OCI-LY1 (cell line): ENCODE measurements around the gene STK32C.

ENCODE experiments used
- H2AFZ ChIP-seq: fragments of 200-600 bp; sonication (generic), shearing (Covaris generic); 2 replicates; pipeline ENCODE4 v1.6.0; 2014; ENCODE audit warnings: antibody characterized with exemption, mild to moderate bottlenecking, low read length
- H3F3A ChIP-seq: fragments of 200-600 bp; sonication (generic), shearing (Covaris generic); 2 replicates; pipeline ENCODE4 v1.6.0; 2014; ENCODE audit warnings: mild to moderate bottlenecking, antibody characterized with exemption, low read length, moderate library complexity; ENCODE audit not compliant: insufficient read depth
- H3K27ac ChIP-seq: fragments of 200-600 bp; sonication (generic); 2 replicates; pipeline ENCODE4 v1.5.1; 2014; ENCODE audit warnings: low read length, mixed run types, mild to moderate bottlenecking, low read depth; ENCODE audit not compliant: poor library complexity, severe bottlenecking
- H3K27me3 ChIP-seq: fragments of 200-600 bp; sonication (generic); 2 replicates; pipeline ENCODE4 v1.6.0; 2014; ENCODE audit warnings: antibody characterized with exemption, mild to moderate bottlenecking, low read length, moderate library complexity; ENCODE audit not compliant: insufficient read depth
- H3K36me3 ChIP-seq: fragments of 200-600 bp; sonication (generic); 2 replicates; pipeline ENCODE4 v1.6.1; 2014; ENCODE audit warnings: mild to moderate bottlenecking, antibody characterized with exemption, low read length, moderate library complexity, mixed read lengths; ENCODE audit not compliant: insufficient read depth
- H3K4me1 ChIP-seq: fragments of 200-600 bp; sonication (generic); 2 replicates; pipeline ENCODE4 v1.5.1; 2014; ENCODE audit warnings: mild to moderate bottlenecking, low read length, moderate library complexity; ENCODE audit not compliant: insufficient read depth, severe bottlenecking
- H3K4me2 ChIP-seq: fragments of 200-600 bp; sonication (generic), shearing (Covaris generic); 2 replicates; pipeline ENCODE4 v1.6.1; 2014; ENCODE audit warnings: low read length
- H3K4me3 ChIP-seq: fragments of 200-600 bp; sonication (generic); 2 replicates; pipeline ENCODE4 v1.5.1; 2014; ENCODE audit warnings: low read length, low read depth, mild to moderate bottlenecking, mixed read lengths; ENCODE audit not compliant: poor library complexity, severe bottlenecking
- H3K79me2 ChIP-seq: fragments of 200-600 bp; shearing (Covaris generic); 2 replicates; pipeline ENCODE4 v1.6.1; 2016; ENCODE audit warnings: mixed run types, low read length, mixed read lengths; ENCODE audit not compliant: insufficient read depth
- H3K9ac ChIP-seq: fragments of 200-600 bp; sonication (generic), shearing (Covaris generic); 2 replicates; pipeline ENCODE4 v1.6.1; 2014; ENCODE audit warnings: mild to moderate bottlenecking, low read length, mixed read lengths
- H3K9me2 ChIP-seq: fragments of 200-600 bp; sonication (generic), shearing (Covaris generic); 2 replicates; pipeline ENCODE4 v1.6.1; 2014; ENCODE audit warnings: low read depth, mild to moderate bottlenecking, low read length, mixed read lengths
- H3K9me3 ChIP-seq: fragments of 200-600 bp; shearing (Covaris generic); 2 replicates; pipeline ENCODE4 v1.6.1; 2014; ENCODE audit warnings: low read length, mixed read lengths
- H4K20me1 ChIP-seq: fragments of 200-600 bp; sonication (generic), shearing (Covaris generic); 2 replicates; pipeline ENCODE4 v1.6.0; 2016; ENCODE audit warnings: mild to moderate bottlenecking, low read length; ENCODE audit not compliant: insufficient read depth
- EZH2 ChIP-seq: fragments of 200-600 bp; sonication (generic), shearing (Covaris generic); IDR thresholded peaks from 2 replicates; pipeline ENCODE4 v1.8.0; 2017; ENCODE audit warnings: borderline replicate concordance, mixed run types, mild to moderate bottlenecking, antibody characterized with exemption, low read length, moderate library complexity, mixed read lengths
- TF ChIP-seq, protein P1 (sequence below): fragments of 200-600 bp; sonication (generic), shearing (Covaris generic); IDR thresholded peaks from 2 replicates; pipeline ENCODE4 v1.5.1; 2017; ENCODE audit warnings: mild to moderate bottlenecking, antibody characterized with exemption, low read length, moderate library complexity, mixed read lengths

The STK32C gene

DNA sequence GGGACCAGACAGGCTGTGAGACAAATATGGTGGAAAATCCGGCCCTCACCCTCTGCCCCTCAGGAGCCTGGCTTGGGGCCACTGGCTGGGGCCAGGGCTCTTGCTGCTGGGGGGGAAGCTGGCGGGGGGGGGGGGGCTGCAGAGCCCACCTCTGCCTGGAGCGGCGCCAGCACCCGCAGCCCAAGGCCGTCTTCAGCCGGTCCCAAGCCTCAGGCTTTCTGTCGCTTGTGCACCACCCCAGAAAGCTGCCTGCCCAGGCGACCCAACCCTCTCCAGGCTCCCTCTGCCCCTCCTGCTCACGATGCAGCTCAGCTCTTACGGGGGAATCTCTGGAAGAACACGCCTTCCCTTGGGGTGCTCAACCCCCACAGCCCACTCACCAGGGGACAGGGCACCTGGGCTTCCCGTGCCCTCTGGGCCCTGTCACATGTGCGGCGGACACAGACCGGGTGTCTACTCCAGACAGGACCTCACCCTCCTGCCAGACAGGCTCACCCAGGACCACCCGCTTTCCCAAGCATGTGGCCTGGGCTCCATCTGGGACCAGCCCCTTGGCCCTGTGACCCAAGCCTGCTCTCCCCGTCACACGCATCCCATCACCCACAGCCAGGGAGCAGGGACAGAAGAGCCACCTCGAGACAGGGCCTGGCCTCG, 77.1 kb downstream of the STK32C start:
- TF ChIP-seq EZH2, result no peak
- TF ChIP-seq, protein P1, sequence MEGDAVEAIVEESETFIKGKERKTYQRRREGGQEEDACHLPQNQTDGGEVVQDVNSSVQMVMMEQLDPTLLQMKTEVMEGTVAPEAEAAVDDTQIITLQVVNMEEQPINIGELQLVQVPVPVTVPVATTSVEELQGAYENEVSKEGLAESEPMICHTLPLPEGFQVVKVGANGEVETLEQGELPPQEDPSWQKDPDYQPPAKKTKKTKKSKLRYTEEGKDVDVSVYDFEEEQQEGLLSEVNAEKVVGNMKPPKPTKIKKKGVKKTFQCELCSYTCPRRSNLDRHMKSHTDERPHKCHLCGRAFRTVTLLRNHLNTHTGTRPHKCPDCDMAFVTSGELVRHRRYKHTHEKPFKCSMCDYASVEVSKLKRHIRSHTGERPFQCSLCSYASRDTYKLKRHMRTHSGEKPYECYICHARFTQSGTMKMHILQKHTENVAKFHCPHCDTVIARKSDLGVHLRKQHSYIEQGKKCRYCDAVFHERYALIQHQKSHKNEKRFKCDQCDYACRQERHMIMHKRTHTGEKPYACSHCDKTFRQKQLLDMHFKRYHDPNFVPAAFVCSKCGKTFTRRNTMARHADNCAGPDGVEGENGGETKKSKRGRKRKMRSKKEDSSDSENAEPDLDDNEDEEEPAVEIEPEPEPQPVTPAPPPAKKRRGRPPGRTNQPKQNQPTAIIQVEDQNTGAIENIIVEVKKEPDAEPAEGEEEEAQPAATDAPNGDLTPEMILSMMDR, result no peak
- Histone ChIP-seq H3K27me3 (no peaks in the 10 kb centered on the region), H3K36me3 (no peaks in the 10 kb centered on the region), H2AFZ (no peak overlapping the region), H3F3A (no peaks in the 10 kb centered on the region), H3K9me2 (no peaks in the 10 kb centered on the region), H3K9me3 (no peaks in the 10 kb centered on the region), H3K4me3 (peak overlapping the region; percentile 1), H3K27ac (no peak overlapping the region), H3K79me2 (no peaks in the 10 kb centered on the region), H4K20me1 (no peaks in the 10 kb centered on the region), H3K4me1 (peaks cover 19% of the 10 kb centered on the region), H3K9ac (no peak overlapping the region), H3K4me2 (peak overlapping the region; percentile 8; the same call in 1 of the 2 replicates)

DNA sequence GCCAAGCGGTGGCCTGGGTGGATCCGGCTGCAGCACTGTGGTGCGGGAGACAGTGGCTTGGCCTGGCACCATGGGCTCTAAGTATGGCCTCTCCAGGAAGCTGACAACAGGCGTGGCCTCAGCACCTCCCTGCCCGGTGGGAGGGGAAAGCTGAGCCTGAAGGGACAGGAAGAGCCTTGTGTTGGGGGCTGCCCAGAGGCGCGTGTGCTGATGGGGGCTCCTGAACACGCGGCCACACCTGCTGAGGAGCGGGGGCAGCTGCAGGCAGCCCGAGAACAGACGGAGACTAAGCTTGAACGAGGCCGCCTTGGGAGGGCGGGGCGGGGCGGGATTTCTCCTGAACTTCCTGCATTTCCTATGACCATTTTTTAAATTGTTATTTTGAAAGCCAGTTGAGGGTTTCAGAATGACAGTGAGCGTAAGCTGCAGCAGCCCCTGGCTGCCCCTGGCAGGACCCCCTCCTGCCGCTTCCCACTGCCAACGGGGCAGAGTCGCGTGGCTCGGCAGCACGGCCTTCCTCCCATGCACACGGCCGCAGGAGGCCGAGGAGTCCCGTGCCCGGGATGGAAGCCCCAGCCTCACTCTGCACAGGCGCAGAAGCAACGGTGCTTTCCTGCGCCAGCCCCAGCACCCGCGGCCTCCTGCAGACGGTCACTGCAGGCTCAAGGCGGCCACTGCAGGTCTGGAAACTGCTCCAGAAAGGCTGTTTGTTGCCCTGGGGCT, 77.8 kb downstream of the STK32C start:
- H3K27ac ChIP-seq, result no peak overlapping the region
- H3K4me1 ChIP-seq, result peaks cover 19% of the 10 kb centered on the region
- TF ChIP-seq EZH2, result no peak
- TF ChIP-seq, protein P1, result no peak
- H3F3A ChIP-seq, result no peaks in the 10 kb centered on the region
- no peaks in the 10 kb centered on the region for H3K79me2 ChIP-seq
- no peaks in the 10 kb centered on the region for H3K27me3 ChIP-seq
- peak overlapping the region; percentile 1 for H3K4me3 ChIP-seq
- no peak overlapping the region for H2AFZ ChIP-seq
- no peak overlapping the region for H3K9ac ChIP-seq
- no peaks in the 10 kb centered on the region for H3K9me3 ChIP-seq
- H4K20me1 ChIP-seq, result no peaks in the 10 kb centered on the region
- H3K4me2 ChIP-seq, result peak overlapping the region; percentile 8; the same call in 1 of the 2 replicates
- no peaks in the 10 kb centered on the region for H3K9me2 ChIP-seq
- no peaks in the 10 kb centered on the region for H3K36me3 ChIP-seq

DNA sequence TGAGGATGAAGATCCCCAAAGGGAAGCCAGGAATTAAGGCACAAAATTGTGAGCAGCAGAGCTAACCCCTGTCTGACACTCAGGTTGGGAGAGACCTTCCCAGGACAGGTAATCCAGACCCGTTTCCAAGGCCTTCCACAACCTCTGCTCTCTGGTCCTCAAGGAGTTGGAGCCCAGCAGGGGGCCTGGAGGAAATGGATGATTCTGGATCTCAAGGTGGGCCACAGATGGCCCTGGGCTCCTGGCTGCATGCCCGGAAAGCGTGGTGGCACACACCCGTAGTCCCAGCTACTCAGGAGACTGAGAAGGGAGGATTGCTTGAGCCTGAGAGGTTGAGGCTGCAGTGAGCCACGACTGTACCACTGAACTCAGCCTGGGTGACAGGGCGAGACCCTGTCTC, 78.7 kb downstream of the STK32C start:
- H4K20me1 ChIP-seq, result no peaks in the 10 kb centered on the region
- peaks cover 19% of the 10 kb centered on the region for H3K4me1 ChIP-seq
- H3K9me3 ChIP-seq, result no peaks in the 10 kb centered on the region
- no peaks in the 10 kb centered on the region for H3K36me3 ChIP-seq
- H3K27me3 ChIP-seq, result no peaks in the 10 kb centered on the region
- H3K79me2 ChIP-seq, result no peaks in the 10 kb centered on the region
- no peak overlapping the region for H3K27ac ChIP-seq
- H2AFZ ChIP-seq, result no peak overlapping the region
- H3K4me2 ChIP-seq, result no peak overlapping the region
- TF ChIP-seq, protein P1, result no peak
- TF ChIP-seq EZH2, result no peak
- H3F3A ChIP-seq, result no peaks in the 10 kb centered on the region
- no peak overlapping the region for H3K9ac ChIP-seq
- no peaks in the 10 kb centered on the region for H3K9me2 ChIP-seq
- H3K4me3 ChIP-seq, result no peak overlapping the region
